Measurements from ENCODE around the gene TECPR2.

The TECPR2 gene

DNA sequence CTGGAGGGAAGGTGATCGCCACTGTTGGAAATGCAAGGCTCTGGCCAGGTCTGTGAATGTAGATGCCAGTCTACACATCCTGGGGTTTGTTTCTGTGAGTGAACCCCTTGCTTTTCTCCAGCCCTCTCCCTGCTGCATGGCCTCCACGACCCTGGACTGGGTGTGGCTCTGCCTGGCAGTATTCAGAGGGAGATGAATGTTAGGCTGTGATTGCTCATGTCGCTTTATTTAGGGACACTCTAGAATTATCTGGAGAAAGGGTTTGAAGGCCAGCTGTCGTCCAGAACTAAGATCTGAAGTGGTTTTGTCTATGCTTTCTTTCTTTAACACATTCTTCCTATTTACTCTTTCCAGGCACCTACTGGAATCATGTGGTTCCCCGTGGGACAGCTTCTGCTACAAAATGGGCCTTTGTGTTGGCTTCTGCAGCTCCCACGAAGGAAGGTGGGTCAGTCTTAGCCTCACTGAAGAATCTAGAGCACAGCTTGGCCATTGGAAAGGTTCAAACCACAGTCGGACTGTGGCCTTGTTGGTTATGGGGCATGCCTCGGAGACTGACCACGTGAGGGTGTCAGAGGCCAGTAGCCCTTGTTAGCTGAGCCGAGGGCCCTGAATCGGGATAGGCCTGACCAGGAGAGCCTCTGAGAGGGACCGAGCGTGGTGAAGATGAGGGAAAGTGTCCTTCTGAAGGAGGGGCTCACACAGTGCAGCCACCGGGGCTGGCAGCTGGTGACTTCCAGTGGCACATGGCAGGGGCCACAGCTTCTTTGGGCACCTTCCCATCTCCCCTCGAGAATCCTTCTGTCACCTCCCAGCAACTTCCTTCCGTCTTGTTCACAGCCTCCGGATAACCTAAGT is 87.7 kb downstream of the TECPR2 start:
- TF ChIP-seq, protein P1, sequence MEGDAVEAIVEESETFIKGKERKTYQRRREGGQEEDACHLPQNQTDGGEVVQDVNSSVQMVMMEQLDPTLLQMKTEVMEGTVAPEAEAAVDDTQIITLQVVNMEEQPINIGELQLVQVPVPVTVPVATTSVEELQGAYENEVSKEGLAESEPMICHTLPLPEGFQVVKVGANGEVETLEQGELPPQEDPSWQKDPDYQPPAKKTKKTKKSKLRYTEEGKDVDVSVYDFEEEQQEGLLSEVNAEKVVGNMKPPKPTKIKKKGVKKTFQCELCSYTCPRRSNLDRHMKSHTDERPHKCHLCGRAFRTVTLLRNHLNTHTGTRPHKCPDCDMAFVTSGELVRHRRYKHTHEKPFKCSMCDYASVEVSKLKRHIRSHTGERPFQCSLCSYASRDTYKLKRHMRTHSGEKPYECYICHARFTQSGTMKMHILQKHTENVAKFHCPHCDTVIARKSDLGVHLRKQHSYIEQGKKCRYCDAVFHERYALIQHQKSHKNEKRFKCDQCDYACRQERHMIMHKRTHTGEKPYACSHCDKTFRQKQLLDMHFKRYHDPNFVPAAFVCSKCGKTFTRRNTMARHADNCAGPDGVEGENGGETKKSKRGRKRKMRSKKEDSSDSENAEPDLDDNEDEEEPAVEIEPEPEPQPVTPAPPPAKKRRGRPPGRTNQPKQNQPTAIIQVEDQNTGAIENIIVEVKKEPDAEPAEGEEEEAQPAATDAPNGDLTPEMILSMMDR (IDR thresholded peaks at IDR 0.05; ENCODE audit: low read depth, low read length): no peak
- DNase-seq (ENCODE audit: extremely low read depth, low read depth): no peak

DNA sequence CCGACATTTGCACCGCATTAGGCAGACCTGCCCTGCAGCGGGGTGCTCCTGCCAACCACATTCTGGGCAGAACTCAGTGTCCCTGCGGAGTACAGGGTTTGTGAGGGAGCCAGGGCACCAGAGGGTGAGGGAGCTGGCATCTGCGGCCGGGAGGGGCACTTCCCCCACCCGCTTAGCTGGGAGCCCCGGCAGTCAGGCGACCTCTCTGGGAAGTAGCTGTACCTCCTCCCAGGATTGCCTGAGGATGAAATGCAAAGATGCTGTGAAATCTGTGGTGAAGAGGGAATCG is 88.3 kb downstream of the TECPR2 start:
- no peak for DNase-seq (ENCODE audit: extremely low read depth, low read depth)
- TF ChIP-seq, protein P1 (IDR thresholded peaks at IDR 0.05; ENCODE audit: low read depth, low read length): no peak

DNA sequence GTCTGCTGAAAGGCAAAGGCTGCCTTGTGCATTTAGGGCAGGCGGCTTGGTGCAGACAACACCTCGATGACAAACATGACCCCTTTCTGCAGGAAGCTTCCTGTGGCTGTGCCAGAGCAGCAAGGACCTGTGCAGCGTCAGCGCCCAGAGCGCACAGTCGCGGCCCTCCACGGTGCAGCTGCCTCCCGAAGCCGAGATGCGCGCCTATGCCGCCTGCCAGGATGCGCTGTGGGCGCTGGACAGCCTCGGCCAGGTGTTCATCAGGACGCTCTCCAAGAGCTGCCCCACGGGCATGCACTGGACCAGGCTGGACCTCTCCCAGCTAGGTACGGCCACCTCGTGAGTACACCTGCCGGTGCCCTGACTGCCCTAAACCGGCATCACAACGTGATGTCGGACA is 89.6 kb downstream of the TECPR2 start:
- DNase-seq (ENCODE audit: extremely low read depth, low read depth): no peak
- TF ChIP-seq, protein P1 (IDR thresholded peaks at IDR 0.05; ENCODE audit: low read depth, low read length): no peak

DNA sequence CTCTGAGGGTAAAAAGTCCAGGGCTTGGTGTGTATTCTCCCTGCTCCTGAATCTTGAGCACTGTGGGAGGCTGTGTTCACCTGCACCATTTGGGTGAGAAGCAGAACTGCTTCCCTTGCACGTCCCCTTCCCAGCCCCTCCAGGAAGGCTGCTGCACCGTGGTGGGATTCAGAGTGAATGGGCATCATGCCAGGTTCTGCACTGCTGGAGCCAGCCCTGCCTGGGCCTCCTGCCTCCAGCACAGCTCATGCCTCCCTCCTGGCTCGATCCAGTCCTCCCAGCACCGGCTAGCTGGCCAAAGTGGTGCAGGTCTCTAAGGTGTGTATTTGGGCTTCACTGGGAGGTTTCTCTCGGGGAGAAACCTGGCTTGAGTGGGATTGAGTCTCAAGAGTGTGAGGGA is 92.0 kb downstream of the TECPR2 start:
- TF ChIP-seq, protein P1 (IDR thresholded peaks at IDR 0.05; ENCODE audit: low read depth, low read length): no peak
- no peak for DNase-seq (ENCODE audit: extremely low read depth, low read depth)

DNA sequence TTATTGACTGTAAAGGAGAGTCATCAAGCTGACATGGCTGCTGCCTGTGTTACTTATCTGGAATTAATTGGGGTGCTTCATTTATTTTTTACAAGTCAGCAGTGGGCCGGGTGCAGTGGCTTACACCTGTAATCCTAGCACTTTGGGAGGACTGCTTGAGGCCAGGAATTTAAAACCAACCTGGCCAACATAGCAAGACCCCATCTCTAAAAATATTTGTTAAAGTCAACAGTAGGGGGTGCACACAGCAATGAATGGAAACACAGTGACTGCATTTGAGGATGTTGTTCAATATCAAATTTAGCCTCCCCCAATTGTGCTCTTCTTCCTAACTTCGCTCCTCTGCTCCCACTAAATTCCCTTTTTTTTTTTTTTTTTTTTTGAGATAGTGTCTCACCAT is 94.8 kb downstream of the TECPR2 start:
- TF ChIP-seq, protein P1 (IDR thresholded peaks at IDR 0.05; ENCODE audit: low read depth, low read length): no peak
- DNase-seq (ENCODE audit: extremely low read depth, low read depth): no peak

DNA sequence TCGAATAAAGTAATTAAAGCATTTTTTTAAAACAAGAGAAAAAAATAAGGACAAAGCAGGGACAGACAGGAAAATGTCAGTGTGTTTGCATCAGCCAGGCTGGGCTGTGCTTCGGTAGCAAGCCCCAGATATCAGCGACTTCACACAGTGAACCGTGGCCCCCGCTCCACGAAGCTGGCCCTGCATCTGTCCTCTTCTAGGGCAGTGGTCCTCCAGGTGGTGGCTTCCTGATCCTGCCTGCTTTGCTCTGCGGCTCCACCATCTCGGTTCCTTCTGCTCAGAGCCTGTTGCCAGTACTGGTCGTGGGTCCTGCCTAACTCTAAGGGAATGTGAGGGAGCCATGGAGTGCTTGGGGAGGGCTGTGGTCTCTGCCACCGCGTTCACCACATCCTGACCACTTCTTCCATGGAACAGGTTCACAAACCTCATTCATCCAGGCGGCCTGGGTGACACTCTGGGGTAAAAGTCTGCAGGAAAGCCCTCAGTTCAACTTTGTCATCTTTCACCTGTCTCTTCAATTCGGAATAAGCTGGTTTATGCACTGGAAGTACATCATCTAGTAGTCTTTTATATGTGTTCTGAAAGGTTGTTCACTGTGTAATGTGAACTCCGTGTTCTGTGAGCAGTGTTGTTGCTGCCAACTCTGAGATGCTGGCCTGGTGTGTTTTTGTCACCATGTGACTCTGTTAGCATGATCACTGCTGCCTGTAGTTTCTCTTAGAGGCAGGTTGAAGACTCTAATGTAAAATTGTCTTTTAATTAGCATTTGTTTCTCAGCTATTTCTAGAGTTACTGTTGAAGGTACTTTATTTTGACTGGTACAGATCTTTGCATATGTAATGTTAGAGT is 99.0 kb downstream of the TECPR2 start:
- TF ChIP-seq, protein P1 (IDR thresholded peaks at IDR 0.05; ENCODE audit: low read depth, low read length): no peak
- no peak for DNase-seq (ENCODE audit: extremely low read depth, low read depth)

DNA sequence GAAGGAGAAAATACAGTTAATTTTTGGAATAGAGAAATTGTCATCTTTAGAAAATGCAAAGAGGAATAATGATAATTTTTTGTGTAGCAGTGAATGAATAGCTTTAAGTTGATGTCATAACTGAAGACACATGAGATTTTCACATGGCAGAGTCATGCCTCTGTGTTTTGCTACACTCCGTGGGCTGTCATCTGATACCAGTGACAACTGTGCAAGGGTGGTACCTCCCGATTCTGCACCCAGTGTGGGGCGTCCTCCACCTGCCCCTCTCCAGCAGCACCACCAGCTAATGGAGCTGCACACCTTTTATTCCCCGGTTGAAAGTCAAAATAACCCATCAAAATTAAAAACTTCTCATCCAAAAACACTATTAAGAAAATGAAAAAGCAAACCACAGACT is 99.7 kb downstream of the TECPR2 start:
- TF ChIP-seq, protein P1 (IDR thresholded peaks at IDR 0.05; ENCODE audit: low read depth, low read length): no peak

More for the DNA sequence above, 99.7 kb downstream of the TECPR2 start:
- DNase-seq (ENCODE audit: extremely low read depth, low read depth): no peak
